Renal pelvis (tissue), 4 donors: Measurements from ENCODE around the gene AOPEP. TPM values are rescaled to one million over a fixed set of nuclear protein-coding genes. Genes with fewer than 3 reads are reported as not detected.
"Not testable (repeated sequence)": the region's sequence is repeated elsewhere in the genome, so short reads cannot be mapped to it uniquely, and the experiment has no call there.

ENCODE experiments used
- DNase-seq: peaks from one replicate; pipeline ENCODE4 v3.0.0-alpha.2; 2013
- polyA plus RNA-seq, 3 donors: library from polyadenylated mRNA; unstranded; fragments of 120-200 nt; gene quantifications; one replicate each; pipeline ENCODE4 v1.2.1, GENCODE V29; 2013; ENCODE audit not compliant: insufficient read length in 3 of 3

Gene AOPEP
- polyA plus RNA-seq, 3 donors: 57.9 to 61.7 (median 59.4) TPM

DNA sequence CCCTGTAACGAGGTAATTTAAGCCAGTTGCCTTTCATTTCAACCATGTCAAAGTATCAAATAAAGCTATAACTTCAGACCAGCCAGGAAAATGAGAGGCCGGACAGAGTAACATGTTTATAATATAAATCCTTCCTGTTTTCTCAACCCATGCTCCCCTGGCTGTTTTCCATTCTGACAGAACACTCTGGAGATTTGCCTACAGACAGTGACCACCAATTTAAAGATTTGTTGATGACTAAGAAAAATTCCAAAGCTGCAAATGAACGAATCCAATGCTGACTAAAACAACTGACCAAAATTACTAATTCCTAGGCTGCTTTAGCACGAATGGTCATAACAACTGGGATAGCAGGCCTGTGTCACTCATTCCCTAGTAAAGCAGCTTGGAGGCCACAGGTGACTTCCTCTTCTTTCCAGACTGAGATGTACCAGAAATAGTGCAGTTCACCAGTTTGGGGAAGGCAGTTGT, 141.4 kb downstream of the AOPEP start:
- DNase-seq: no peak

DNA sequence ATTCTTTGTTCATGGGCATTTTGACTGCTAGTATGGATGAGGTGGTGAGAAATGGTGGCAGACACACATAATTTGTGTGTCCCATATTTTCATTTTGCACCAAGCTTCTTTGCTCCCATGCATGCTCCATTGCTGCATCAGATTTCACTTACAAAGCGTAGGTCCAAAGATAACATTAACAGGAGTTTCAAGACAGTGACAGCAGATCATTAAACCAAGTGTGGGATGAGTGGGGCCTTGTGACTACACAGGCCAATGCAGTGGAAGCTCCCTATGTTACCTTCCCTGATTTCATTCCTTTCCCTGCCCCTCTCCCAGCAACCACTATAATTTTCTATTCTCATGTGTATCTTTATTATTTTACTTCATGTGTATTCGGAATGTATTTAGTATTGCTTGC, 142.0 kb downstream of the AOPEP start:
- DNase-seq: no peak

DNA sequence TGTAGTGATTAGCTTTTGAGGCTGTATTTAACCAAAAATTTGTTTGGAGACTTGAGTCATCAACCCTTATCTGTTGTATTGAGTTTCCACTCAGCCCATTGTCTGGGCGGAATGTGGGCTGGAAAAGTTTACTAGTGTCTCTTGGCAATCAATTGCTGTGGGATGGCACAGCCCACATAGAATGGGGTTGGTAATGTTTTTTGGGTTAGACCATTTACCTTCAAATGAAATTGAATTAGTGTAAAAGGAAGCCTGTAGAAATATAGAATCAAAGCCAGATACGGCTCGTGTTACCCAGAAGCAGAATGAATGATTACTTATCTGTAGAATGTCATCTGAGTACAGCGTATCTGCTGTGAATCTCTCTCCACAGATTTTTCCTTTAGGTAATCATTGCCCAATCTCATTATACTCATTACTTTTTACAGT, 142.9 kb downstream of the AOPEP start:
- DNase-seq: no peak

DNA sequence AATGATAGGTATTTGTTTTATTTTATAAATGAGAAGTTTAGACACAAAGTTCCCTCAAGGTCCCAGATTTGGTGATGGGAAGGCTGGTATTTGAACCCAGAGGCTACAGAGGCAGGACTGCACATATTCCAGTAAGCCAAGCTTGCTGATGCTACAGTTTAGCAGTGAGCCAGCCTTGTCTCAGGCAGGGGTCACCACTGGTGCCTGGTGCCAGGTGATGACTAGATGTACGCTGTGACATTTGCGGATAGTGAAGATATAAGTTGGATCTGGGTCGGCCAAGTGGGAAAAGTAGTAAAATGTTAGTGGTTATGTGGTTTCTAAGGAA, 143.9 kb downstream of the AOPEP start:
- DNase-seq: no peak

DNA sequence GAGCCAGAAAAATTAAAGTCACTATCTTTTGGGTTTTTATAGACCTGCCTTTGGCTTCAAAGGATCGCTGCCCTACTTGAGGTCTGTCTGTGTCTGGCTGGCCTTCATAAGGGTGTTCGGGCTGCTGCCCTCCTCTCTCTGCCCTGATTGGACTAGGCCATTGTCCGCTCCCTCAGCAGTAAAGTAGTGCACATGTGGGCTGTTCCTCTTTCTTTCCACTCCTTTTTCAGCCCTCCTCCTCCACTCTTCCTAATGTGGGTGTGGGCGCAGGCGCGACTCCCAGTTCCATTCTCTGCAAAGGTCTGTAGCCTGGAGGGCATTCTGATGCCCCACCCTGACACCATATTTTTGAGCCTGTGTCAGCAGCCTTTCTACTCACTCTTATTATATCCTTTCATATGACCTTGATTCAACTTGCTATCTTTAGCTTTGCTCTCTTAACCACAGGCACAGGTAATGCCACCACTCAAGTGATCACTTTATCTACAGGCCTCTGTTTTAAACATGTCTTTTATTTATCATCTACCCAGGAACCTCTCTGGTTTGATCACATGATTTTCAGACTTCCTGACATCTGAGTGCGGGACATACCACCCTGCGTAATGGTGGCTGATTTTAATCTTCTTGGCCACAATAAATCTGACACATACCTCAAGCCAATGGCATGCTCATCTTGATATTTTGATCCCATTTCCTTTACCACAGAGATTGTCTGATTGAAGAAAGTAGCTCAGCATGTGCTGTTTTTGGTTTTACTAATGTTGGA, 144.5 kb downstream of the AOPEP start:
- no peak for DNase-seq

DNA sequence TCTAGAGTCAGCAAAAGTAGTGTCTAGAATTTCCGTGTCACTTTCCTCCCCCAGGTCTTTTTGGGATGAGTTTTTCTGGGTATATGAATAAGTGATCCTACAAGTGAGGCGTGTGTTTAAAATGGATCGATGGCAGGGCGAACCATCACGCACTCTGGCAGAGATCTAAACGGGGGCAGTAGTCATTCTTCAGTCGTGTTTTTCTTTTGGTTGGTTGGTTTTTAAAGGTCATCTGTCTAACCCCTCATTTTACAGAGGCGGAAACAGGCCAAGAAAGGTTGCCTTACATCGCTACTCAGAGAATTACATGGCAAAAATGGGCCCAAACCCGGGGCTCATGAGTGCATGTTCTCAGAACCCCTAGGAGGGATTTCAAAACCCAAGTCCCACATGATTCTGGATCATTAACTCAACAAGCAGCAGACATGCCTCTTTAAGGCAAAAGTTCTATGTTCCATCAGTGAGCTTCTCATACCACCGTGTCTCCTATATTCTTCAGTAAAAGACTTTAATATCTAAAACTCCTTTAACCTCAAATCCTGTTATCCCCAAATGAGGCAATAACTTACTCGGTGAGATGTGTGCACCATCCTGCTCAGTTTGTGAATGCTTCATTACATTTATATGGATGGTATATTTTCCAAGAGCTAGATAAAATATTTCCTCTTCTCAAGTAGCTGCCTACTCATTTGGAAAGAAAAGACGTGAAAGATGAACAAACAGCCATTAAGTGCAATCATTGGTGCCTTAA, 145.8 kb downstream of the AOPEP start:
- no peak for DNase-seq

DNA sequence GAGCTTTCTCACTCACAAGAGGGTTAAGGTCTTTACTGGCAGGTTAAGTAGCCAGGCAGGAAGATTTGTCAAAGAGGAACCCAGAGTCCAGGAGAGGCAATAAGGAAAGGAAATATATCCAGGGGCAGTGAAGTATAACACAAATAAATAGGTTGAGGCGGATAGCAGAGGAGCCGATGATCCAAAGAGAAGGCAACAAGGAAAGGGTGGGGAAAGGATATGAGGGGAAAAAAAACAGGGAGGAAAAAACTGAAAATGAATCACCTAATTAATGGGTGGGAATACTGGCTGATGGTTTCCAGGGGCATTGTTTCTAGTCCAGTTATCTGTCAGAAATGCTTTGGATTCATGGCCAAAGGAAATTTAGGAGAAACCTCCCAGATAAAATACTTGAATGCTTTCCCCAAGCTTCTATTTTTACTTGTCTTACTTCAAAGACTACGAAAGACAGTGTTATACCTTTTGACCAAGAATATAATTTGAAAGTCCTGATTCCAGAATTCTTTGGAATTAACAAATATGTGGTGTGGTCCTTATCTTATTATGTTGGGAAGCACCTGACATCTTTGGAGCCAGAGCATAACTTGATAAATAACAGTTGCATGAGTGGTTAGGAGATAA, 146.5 kb downstream of the AOPEP start:
- DNase-seq: no peak

DNA sequence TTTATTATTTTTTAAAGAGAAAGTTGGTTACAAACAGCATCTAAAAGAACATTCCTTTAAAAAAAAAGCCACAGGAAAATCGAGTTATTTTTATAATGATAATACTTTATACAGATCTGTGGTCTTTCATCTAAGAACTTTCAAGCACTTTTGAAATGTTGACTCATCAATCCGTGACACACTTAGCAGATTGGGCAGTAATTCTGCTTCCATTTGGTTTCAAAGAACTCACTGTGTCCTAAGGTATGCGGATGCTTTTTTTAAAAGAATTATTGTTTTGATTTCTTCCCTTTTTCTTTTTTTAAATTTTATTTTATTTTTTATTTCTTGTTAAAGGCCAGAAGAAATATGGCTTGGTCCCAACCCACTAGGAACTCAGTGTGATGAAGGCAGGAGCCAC, 147.8 kb downstream of the AOPEP start:
- no peak for DNase-seq

DNA sequence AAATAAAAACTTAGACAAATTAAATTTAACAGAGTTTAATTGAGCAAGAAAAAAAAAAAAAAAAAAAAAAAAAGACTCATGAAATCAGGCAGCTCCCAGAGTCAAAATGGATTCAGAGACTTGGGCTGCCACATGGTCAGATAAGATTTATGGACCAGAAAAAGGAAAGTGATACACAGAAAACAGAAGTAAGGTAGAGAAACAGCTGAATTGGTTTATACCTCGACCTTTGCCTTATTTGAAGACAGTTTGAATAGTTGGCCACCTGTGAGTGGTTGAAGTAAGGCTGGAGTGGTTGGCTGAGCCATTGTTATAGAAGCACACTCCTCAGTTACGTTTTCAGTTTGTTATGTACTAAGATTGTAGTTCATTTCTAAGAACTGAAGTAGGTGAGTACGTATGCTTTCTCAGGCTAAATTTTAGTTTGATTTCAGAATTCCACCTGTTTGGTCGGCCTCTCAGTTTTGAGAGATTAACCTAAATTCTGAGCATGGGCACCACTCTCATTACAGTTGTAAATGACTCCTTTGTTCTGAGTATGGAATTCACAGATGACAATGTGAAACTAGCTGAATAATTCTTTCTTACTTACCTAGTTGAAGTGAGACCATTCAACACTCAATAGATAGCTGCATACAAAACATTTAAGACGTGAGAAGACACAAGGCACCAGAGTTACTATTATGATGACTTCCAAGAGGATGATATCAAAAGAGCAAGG, 149.0 kb downstream of the AOPEP start:
- no peak for DNase-seq

DNA sequence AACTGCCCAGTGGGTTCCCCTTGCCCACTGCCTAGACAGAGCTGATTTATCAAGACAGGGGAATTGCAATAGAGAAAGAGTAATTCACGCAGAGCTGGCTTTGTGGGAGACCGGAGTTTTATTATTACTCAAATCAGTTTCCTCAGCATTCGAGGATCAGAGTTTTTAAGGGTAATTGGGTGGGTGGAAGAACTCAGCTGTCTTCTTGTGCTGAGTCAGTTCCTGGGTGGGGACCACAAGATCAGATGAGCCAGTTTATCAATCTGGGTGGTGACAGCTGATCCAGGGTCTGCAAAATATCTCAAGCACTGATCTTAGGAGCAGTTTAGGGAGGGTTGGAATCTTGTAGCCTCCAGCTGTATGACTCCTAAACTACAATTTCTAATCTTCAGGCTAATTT, 152.3 kb downstream of the AOPEP start:
- not testable (repeated sequence) for DNase-seq

DNA sequence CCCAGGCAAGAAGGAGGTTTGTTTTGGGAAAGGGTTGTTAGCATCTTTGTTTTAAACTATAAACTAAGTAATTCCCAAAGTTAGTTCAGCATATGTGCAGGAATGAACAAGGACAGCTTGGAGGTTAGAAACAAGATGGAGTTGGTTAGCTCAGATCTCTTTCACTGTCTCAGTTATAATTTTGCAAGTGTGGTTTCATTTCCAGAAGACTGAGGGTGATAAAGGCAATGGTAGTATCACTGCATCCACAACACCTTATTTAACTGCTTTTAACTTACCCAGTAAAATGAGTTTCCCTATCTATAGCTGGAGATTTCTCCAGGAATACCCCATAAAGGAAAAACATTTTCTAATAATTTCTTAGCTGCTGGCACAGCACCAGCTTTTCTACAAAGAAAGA, 152.7 kb downstream of the AOPEP start:
- no peak for DNase-seq

DNA sequence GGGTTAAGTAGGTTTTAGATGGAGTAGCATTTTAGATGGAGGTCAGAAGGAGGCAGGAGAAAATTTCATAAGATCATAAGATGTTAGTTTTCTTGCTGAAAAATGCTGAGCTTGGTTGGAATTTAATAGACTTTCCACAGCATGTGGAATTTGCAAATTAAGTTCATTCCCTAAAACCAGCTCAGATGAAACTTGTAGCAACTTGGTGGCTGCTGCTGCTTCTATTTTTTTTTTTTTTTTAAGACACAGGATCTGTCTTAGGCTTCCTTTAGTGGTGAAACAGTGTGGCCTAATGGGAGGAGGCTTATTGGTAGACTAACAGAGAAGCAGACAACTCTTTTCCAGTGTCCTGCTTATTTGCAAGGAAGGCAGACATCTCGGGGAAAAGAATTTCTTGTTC, 154.5 kb downstream of the AOPEP start:
- no peak for DNase-seq

DNA sequence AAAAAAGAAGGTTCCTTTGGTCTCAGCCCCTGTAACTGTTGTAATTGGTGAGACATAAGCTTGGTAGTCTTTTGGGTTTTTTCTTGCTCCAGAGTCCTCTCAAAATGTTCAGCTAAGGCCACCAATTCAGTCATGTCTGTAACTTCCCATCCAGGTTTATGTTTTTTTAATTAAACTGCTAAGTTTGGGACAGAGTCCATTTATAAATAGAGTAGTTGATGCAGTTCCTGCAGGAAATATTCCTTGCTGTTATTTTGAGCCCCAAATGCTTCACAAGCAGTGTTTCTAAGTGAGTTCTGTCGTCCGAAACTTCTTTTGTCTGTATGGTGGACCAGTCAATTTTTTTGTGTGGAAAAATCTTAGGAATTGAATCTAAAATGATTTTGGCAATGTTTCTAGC, 155.0 kb downstream of the AOPEP start:
- DNase-seq: no peak

DNA sequence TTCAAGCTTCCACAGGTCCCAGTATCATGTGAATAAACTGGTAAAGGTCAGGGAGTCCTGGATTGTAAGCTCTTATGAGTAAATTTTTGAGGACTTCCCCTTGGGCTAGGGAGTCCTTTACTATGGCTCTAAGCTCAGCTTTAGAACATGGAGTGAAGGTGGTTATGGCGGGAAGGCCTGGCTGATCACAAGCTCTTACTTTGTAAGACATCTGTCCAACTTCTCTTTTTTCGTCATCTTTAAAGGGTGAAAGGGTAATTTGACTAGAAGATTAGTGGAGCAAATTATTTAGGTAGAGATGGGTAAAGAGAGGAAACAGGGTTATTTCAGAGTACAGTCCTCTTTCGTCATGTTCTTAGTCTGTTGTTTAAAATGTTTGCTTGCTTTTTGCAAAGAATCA, 155.4 kb downstream of the AOPEP start:
- no peak for DNase-seq

DNA sequence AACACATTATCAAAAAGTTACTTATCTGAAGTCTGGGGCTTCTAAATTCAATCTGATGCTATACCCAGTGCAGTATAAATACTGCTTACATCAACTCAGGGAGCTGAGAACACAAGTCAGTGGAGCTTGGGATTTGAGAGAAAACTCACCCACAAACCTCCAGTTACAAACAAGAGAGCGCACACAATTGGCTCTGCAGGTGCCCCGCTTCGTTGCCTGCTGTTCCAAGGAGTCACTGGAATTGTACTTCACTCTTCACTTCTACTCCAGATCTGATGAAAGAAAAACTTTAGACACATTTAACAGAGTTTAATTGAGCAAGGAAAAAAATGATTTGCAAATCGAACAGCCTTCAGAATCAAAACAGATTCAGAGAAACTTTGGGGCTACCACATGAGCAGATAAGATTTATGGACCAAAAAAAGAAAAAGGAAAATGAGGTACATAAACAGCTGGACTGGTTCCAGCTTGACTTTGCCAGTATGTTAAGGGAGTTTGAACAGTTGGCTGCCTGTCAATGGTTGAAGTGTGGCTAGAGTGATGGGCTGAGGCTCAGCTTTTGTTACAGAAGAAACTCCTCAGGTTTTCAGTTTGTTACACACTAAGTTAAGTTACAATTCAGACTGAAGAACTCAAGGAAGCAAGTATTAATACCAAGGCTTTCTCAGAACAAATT, 156.6 kb downstream of the AOPEP start:
- no peak for DNase-seq

DNA sequence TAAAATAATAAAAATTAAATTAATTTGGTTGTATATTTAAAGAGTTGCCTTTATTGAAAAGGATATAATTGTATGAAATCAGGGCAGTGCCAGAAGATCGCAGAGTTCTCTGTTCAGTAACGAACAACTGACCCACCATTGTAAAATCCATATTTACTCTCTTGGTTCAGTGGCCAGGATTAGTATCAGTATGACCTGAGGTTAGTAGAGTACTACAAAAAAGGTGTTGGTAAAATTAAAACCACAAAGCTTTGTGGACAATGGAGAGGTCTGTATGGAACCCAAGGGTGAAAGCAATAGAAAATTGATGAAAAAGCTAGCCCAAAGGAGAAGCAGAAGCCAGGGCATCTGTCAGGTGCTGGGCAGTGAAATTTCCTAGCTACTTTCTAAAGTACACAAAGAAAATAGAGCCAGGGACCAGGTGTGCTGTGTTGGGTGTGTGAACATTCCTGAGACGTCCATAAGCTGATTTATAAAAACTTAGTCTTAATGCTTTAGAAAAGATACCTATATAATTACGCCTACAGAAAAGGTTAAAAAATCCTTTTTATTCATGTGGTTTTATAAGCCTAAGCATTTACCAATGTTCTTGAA, 159.5 kb downstream of the AOPEP start:
- DNase-seq: no peak

DNA sequence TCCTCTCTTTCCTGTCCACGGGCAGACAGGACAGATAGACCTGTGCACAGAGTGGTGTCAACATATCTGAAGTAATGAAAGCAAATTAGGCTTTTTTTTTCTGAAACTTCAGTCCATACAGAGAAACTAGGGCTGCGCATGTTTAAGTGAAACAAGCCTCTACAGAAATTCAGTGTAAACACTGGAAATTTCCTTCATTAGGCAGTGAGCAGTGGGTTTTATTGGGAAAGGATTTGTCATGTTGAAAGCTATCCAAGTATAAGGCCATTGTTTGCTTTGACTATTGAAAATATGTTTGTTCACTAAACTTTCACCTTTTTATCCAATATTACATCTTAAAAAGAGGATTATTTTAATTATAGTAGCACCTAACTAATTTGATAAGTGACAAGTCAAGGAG, 161.2 kb downstream of the AOPEP start:
- no peak for DNase-seq

DNA sequence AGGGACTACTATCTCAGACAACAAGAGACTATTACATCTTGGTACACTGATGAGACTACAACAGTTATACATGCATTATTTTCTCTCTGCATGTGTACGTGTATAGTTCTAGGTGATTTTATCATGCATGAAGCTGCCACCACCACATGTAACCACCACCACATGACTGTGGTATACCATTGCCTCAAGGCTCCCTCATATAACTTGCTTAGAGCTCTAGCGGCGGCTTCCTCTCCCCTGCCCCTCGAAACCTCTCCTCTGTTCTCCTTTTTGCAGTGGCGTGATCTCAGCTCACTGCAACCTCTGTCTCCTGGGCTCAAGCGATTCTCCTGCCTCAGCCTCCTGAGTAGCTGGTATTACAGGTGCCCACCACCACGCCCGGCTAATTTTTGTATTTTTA, 162.3 kb downstream of the AOPEP start:
- DNase-seq: no peak

DNA sequence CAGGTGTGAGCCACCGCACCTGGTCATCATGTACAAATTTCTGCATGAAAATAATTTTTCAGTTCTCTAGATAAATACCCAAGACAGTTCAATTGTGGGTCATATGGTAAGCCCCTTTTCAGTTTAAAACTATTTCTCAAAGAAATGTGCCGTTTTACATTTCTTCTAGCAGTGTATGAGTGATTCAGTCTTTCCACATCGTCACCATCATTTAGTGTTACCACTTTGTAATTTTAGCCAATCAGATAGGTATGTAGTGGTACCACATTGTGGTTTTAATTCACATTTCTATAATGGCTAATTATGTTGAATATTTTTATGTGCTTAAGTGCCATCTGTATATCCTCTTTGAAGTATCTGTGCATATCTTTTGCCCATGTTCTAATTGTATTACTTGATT, 163.1 kb downstream of the AOPEP start:
- DNase-seq: no peak

DNA sequence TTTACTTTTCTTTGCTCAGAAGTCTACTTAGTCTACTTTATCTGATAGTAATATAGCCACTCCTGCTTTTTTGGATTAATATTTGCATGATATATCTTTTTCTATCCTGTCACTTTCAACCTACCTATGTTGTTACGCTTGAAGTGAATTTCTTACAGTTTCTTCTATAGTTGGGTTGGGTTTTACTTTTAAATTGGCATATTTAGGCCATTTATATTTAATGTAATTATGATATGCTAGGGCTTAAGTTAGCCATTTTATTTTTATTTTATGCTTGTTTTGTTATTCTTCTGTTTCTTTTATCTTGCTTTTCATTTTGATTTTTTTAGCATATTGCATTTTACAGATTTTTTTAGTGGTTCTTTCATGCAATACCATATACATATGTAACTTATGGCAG, 164.7 kb downstream of the AOPEP start:
- DNase-seq: no peak

DNA sequence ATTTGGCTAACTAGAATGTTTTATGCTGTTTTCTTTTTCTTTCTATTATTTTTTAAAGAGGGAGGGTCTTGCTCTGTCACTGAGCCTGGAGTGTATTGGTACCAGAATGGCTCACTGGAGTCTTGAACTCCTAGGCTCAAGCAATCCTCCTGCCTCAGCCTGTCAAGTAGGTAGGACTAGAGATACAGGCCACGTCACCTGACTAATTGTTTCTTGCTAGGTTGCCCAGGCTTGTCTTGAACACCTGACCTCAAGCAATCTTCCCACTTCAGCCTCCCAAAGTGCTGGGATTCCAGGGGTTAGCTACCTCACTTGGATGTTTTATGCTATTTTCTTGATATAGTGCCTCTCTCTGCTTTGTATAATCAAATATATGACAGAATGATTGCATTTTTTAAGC, 166.2 kb downstream of the AOPEP start:
- DNase-seq: no peak
